Esophagus muscularis mucosa (tissue), 4 donors: ENCODE measurements around the gene VPS13D. TPM values are rescaled to one million over a fixed set of nuclear protein-coding genes. Genes with fewer than 3 reads are reported as not detected.

Source experiments
- DNase-seq: peaks from one replicate; pipeline ENCODE4 v3.0.0-alpha.2; 2017; ENCODE audit errors: extremely low spot score
- H3K27ac ChIP-seq, 4 donors: fragments of 200-600 bp; sonication (generic); replicated peaks in 1 of 4; 1 replicate in 3 of 4; 2 replicates in 1 of 4; pipeline ENCODE4 v1.5.1; 2016 to 2019; ENCODE audit warnings: mild to moderate bottlenecking in 1 of 4
- H3K27me3 ChIP-seq, 4 donors: fragments of 200-600 bp; sonication (generic); one replicate each; pipeline versions ENCODE4 v1.5.1 to v1.6.0; 2016 to 2019
- H3K36me3 ChIP-seq, 4 donors: fragments of 200-600 bp; sonication (generic); one replicate each; pipeline ENCODE4 v1.5.1; 2016 to 2019
- H3K4me1 ChIP-seq, 4 donors: fragments of 200-600 bp; sonication (generic); one replicate each; pipeline ENCODE4 v1.5.1; 2016 to 2019
- H3K4me3 ChIP-seq, 4 donors: fragments of 200-600 bp; sonication (generic); 1 replicate in 2 of 4; 2 replicates in 2 of 4; pipeline ENCODE4 v1.5.1; 2016 to 2019; ENCODE audit warnings: mild to moderate bottlenecking in 4 of 4, moderate library complexity in 1 of 4
- H3K9me3 ChIP-seq, 4 donors: fragments of 200-600 bp; sonication (generic); 1 replicate in 3 of 4; 2 replicates in 1 of 4; pipeline ENCODE4 v1.5.1; 2016 to 2019
- EP300 ChIP-seq: sonication (generic); formaldehyde crosslinking; IDR thresholded peaks from one replicate; pipeline ENCODE4 v1.6.1; 2017; ENCODE audit warnings: antibody characterized with exemption
- POLR2A ChIP-seq: fragments of 450-650 bp; IDR thresholded peaks from one replicate; pipeline ENCODE4 v1.6.1; 2017; ENCODE audit warnings: antibody characterized with exemption, moderate library complexity, mild to moderate bottlenecking, low read depth
- POLR2AphosphoS5 ChIP-seq, 2 donors: sonication (generic); formaldehyde crosslinking; IDR thresholded peaks; one replicate each; pipeline ENCODE4 v1.6.1; 2017; ENCODE audit warnings: antibody characterized with exemption in 2 of 2
- WGBS: methylation state at CpG from one replicate; pipeline ENCODE4 v1.1.5; 2018; 5-methylcytosine and 5-hydroxymethylcytosine counted together
- intact Hi-C: fragments of 100-400 bp; cut with DNase I; formaldehyde crosslinking; loops from one replicate; pipeline ENCODE4 v1.15.1; 2023
- total RNA-seq, 4 donors: library from RNA; depleted of rRNA; stranded (reverse); fragments of >200 nt; gene quantifications; one replicate each; pipeline versions ENCODE4 v1.1.0 to v1.2.1, GENCODE V29; 2016
- TF ChIP-seq, protein P1 (sequence below), 3 experiments: fragments of 200-600 bp in 2 of 3; fragments of 450-650 bp in 1 of 3; sonication (generic) in 2 of 3; IDR thresholded peaks; one replicate each; pipeline ENCODE4 v1.5.1; 2017 to 2019; ENCODE audit warnings: antibody characterized with exemption in 3 of 3, mild to moderate bottlenecking in 2 of 3, moderate library complexity in 1 of 3

Gene VPS13D
- total RNA-seq, 4 donors from 2014 or later = 67.8 to 93.3 (median 85.4) TPM

GRCh38 chr1:12542138-12542465, 312.3 kb downstream of the VPS13D start:
- WGBS = 87% methylated on average over 7 of the region's 9 CpGs
- Histone ChIP-seq H3K4me1 (peaks cover 23 to 48% (median 45%) of the 10 kb centered on the region in 4 donors), H3K9me3 (no peaks in the 10 kb centered on the region), H3K27me3 (no peaks in the 10 kb centered on the region), H3K4me3 (no peak overlapping the region), H3K36me3 (no peaks in the 10 kb centered on the region), H3K27ac (peak overlapping the region; percentile 84 to 90 (median 88))
- TF ChIP-seq POLR2AphosphoS5 (IDR thresholded peaks at IDR 0.05) = no peak
- no peak for TF ChIP-seq EP300
- TF ChIP-seq POLR2A = no peak
- TF ChIP-seq, protein P1, sequence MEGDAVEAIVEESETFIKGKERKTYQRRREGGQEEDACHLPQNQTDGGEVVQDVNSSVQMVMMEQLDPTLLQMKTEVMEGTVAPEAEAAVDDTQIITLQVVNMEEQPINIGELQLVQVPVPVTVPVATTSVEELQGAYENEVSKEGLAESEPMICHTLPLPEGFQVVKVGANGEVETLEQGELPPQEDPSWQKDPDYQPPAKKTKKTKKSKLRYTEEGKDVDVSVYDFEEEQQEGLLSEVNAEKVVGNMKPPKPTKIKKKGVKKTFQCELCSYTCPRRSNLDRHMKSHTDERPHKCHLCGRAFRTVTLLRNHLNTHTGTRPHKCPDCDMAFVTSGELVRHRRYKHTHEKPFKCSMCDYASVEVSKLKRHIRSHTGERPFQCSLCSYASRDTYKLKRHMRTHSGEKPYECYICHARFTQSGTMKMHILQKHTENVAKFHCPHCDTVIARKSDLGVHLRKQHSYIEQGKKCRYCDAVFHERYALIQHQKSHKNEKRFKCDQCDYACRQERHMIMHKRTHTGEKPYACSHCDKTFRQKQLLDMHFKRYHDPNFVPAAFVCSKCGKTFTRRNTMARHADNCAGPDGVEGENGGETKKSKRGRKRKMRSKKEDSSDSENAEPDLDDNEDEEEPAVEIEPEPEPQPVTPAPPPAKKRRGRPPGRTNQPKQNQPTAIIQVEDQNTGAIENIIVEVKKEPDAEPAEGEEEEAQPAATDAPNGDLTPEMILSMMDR (IDR thresholded peaks at IDR 0.05) = no peak
- DNase-seq = no peak
- intact Hi-C loops = loop anchor here (5.0 kb wide), 2 partner anchors 50 to 75 kb away; partner anchors contain the start of gene DHRS3

- WGBS = 87% methylated on average over 9 of the region's 9 CpGs
- intact Hi-C loops = loop anchor here (5.0 kb wide), 2 partner anchors 49 to 74 kb away; partner anchors contain the start of gene DHRS3
- Histone ChIP-seq H3K4me1 (peaks cover 31 to 56% (median 53%) of the 10 kb centered on the region in 4 donors), H3K27me3 (no peaks in the 10 kb centered on the region), H3K9me3 (no peaks in the 10 kb centered on the region), H3K27ac (peak overlapping the region; percentile 84 to 90 (median 88)), H3K36me3 (no peaks in the 10 kb centered on the region), H3K4me3 (no peak overlapping the region)
- DNase-seq = no peak
- TF ChIP-seq POLR2A (no peak), EP300 (no peak), POLR2AphosphoS5 (IDR thresholded peaks at IDR 0.05) (no peak)
- TF ChIP-seq, protein P1 (IDR thresholded peaks at IDR 0.05) = no peak
Observed at GRCh38 chr1:12542616-12543592, 313.1 kb downstream of the VPS13D start.

GRCh38 chr1:12543740-12544154, 313.9 kb downstream of the VPS13D start:
- Histone ChIP-seq H3K36me3 (no peaks in the 10 kb centered on the region), H3K27ac (peak overlapping the region in 1 of 4 donors; percentile 89), H3K4me1 (peaks cover 40 to 65% (median 62%) of the 10 kb centered on the region in 4 donors), H3K4me3 (no peak overlapping the region), H3K9me3 (no peaks in the 10 kb centered on the region), H3K27me3 (no peaks in the 10 kb centered on the region)
- intact Hi-C loops = loop anchor here (5.0 kb wide), 2 partner anchors 49 to 74 kb away; partner anchors contain the start of gene DHRS3
- TF ChIP-seq POLR2A (no peak), POLR2AphosphoS5 (IDR thresholded peaks at IDR 0.05) (no peak), EP300 (no peak)
- TF ChIP-seq, protein P1 (IDR thresholded peaks at IDR 0.05) = no peak
- 77% methylated on average over 9 of the region's 9 CpGs for WGBS
- DNase-seq = no peak

GRCh38 chr1:12544357-12544756, 314.5 kb downstream of the VPS13D start:
- TF ChIP-seq POLR2A (no peak), EP300 (no peak), POLR2AphosphoS5 (IDR thresholded peaks at IDR 0.05) (no peak)
- TF ChIP-seq, protein P1 (IDR thresholded peaks at IDR 0.05) = no peak
- H3K4me1 ChIP-seq = peaks cover 46 to 68% (median 63%) of the 10 kb centered on the region in 4 donors
- 87% methylated on average over 4 of the region's 4 CpGs for WGBS
- DNase-seq = no peak
- no peak overlapping the region for H3K4me3 ChIP-seq
- H3K27ac ChIP-seq = no peak overlapping the region
- H3K9me3 ChIP-seq = no peaks in the 10 kb centered on the region
- no peaks in the 10 kb centered on the region for H3K36me3 ChIP-seq
- H3K27me3 ChIP-seq = no peaks in the 10 kb centered on the region
- intact Hi-C loops = loop anchor here (5.0 kb wide), 2 partner anchors 48 to 73 kb away; partner anchors contain the start of gene DHRS3
